Skin of body (tissue), 2 donors: ENCODE results near the gene LRCH1. TPM values are rescaled to one million over a fixed set of nuclear protein-coding genes. Genes with fewer than 3 reads are reported as not detected.

Source experiments
- DNase-seq: peaks from one replicate; lab custom pipeline; 2025; lab: John Stamatoyannopoulos, UW
- total RNA-seq: library from RNA; depleted of rRNA; stranded (reverse); fragments of >200 nt; gene quantifications from one replicate; pipeline ENCODE4 v1.2.3, GENCODE V29; 2014

The LRCH1 gene
- total RNA-seq, 1 donor from 2014 or later, result 19.5 TPM

DNA sequence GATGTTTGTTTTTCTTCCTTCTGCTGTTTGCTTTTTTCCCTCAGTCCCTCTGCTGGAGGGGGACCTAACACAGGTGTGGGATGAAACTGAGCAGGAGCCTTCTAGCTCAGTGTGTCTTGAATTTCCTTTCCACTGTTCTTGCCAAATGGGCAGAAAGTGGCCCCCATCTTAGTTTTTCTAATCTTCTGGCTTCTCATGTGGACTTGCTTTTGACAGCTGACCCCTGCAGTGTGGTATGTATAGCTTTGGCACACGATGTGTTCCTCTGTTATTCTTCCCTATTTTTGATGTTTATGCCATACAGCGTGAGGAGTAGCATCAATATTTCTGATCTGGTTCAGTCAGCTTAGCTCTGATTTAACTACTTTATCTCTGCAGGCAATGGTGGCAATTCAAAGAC lies 8.3 kb downstream of the LRCH1 start:
- no peak for DNase-seq

DNA sequence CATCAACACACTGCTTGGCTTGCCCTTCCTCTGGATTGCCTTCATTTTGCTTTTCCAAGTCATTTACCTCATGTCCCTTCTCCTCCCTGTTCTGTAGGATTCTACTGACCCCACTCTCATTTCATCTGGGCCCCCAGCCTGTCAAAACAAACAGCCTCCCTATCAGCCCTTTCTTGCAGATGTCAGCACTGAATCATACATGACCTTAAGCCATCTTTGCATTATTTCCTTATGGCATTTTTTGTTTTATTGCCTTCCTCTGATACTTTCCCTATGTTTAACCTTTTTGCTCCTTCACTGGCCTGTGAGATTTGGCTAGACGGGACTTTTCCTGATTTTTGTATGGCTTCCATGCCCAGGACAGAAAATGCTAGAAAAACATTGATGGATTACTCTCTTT lies 8.7 kb downstream of the LRCH1 start:
- DNase-seq, result no peak

DNA sequence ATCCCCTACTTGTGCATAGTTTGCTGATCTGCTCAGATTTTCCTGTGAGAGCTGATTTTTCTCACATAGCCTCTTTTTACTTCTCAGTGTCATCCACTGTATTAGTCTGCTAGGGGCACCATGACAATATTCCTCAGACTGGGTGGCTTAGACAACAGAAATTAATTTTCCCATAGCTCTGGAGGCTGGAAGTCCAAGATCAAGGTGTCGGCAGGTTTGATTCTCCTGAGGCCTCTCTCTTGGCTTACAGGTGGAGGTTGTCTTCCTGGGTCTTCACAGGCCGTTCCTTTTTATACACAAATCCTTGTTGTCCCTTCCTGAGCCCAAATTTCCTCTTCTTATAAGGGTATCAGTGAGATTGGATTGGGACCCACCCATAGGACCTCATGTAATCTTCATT lies 9.2 kb downstream of the LRCH1 start:
- no peak for DNase-seq

DNA sequence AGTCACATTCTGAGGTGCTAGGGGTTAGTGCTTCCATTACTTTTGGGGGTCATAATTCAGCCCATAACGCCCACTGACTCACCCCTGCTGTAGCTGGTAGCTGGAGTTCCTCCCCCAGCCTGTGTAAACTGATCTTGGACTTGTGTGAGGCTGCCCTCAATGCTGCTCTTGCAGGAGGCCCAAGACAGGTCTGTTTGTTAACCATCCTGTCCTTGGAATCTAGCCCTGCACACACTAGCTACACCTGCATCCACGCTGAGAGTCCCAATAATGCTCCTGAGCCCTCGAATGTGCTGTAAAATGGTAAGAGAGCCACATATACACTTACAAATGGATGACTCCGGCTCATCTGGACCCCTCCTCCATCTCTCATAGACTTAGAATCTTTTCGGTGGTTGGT lies 9.6 kb downstream of the LRCH1 start:
- no peak for DNase-seq

DNA sequence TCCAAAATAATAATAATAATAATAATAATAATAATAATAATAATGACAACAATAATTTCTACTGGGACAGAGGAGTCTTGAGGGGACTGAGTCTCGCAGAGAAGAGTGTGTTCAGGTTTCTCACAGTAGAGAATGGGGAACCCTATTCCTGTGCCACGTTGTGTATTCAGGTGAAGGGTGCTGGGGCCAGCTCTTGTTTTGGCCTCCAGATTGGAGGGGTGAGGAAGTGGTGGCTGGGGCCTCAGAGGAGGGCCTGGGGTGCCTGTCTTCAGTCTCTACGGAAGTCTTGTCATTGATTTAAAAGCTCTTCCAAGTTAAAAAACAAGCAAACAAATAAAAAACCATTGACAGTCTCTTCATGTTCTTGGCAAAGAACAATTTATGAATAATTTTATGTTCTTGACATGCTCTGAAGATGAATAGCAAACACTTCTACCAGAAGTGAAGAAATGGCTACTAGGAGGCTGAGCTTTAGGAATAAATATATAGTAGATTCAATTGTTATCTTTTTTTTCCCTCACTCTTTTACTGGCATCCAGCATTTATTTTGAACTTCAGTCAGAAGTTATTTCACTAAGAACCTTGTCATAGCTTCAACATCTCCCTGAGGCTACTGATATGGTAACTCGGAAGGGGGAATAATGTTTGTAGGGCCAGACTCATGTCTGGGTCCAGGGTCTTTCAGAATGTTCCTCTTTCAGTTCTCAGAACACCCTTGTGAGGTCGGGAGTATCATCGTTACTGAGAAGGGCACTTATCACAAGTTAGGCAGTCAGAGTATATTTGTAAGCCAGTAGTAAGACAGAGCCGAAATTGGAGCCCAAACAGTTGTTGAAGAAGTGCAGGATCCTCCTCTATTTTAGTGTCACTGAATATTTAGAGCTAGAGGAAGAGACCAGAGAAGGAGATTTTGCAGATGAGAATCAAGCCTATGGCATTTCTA lies 13.1 kb downstream of the LRCH1 start:
- DNase-seq, result no peak

DNA sequence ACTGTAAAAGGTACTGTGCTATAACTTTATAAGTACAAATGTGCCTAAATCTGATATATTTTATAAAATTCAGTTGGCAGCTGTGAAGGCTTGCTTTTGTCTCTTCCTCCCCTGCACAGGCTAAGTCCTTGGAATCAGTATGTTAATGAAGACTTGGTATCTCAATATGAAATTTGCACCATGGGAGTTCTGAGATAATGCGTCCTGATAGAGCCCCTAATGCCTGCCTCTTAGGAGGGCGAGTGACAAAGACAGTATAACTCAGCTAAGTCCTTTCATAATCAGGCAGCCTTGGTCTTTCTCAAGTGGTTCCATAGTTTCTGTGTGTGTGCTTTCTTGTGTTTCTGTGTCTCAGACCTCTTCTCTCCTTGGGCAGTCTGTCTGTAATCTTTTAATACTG lies 14.7 kb downstream of the LRCH1 start:
- no peak for DNase-seq

DNA sequence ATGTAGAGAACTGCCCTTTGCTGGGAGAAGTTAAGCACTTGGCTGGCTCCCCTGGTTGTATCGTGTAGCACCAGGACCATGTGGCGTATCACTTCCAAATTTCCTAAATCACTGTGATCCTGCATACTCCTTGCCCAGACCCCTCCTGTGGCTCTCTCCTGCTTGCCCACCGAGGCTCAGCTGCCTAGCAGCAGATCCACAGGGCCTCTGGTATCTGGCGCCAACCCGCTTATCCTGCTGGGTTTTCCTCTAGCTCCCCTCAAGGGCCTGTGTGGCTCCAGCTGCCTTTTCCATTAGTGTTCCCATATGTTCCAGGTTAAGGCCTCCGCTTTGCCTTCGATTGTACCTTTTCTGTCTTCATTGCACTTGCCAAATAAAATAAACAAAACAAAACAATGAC lies 16.5 kb downstream of the LRCH1 start:
- DNase-seq, result no peak

DNA sequence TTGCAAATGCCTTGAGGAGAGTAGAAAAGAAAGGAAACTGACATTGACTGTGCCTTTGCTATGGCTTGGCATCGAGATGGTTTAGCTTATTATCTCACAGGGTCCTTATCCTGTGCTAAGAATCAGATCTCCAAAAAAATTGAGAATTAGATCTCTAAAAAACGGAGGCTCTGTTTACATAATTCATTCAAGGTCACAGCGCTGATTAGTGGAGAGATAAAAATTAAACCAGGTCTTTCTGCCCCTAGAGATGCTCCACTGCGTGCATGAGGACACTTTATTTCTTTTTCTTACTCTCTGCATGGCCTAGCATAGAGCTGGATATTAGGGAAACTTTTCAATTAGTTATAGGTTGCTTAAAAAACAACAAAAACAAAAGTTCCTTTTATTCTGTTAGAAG lies 17.3 kb downstream of the LRCH1 start:
- no peak for DNase-seq

DNA sequence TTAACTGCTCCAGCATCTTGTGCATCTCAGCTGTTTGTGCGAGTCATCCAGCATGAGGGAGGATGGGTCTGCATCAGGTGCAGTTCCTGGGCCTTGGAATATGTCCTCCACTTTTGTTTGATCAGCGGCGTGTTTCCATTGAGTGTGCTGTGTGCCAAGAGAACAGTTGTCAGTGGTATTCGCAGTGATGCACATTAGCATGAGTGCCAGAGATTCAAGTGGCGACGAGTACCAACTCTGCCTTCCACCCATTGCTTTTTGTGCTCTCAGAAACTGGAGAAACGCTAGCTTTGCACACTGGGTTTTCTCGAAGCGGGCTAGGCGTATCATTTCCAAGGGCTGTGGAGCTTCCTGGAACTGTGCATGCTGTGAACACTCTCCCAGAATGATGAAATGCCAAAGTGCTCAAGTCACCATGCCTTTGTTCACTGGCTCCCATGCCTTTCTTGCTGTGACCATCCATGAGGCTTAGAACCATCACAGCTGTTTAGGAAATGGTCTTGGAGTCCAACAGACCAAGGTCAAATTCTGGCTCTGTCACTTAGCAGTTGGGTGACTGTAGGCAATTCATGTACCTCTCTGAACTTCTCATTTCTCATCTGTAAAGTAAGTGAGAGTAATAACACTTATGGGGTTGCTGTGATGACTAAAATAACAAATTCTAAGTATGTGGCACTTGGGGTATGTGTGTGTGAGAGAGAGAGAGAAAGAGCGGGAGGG lies 18.4 kb downstream of the LRCH1 start:
- peak; percentile 49 for DNase-seq

DNA sequence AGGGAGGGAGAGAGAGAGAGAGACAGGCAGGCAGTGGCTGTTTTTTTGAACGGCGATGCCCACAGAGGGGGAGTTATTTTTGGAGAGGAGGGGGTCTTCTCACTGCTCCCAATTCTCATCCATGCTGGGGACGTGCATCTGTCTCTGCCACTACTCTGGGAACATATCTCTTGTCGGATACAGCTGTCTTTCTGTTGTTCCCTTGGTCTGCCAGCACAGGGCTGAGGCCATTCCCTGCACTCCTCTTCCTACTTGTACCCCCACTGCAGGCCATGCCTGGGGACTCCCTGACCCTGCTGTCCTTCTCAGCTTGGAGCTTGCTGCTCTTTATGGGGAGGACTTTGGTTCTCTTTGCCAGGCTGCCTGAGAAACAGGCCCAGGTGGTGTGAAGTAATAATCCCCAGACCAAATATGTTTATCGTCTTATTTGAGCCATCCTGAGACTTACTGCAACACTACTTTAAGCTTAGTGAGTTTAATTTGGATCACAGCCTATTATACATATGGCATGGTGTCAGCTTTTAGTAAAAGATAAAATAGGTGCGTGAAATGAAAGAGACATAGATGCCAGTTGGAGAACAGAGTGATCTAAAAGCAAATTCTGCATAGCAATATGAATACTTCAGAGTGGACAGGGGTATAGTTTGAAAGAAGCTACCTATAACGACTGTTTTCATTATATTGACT lies 19.1 kb downstream of the LRCH1 start:
- DNase-seq, result no peak

DNA sequence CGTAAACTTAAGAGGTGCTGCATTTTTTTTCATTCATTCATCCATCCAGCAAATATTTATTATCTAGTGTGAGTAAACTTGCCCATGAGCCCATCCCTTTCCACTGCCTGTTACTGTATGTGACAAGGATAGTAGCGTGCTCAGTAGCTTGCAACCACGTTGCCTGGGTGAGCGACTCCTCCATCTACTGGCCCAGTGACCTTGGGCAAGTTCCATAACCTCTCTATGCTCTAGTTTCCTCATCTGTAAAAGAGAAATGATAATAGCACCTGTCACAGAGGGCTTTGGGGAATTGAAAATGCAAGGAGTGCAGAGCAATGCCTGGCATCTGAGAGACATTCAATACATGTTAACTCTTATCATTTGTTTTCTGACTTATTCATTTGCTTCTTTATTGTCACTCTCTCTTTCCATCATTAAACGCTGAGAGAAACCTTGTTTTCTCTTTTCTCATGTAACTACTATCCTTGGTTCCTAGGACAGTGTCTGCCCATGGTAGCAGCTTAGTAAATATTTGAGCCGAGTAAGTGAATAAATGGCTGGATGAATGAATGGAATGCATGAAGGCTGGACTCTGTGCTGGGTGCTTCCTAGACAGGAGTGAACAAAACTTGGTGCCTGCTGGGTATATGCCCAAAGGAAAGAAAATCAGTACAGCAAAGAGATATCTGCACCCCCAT lies 19.9 kb downstream of the LRCH1 start:
- DNase-seq, result no peak

DNA sequence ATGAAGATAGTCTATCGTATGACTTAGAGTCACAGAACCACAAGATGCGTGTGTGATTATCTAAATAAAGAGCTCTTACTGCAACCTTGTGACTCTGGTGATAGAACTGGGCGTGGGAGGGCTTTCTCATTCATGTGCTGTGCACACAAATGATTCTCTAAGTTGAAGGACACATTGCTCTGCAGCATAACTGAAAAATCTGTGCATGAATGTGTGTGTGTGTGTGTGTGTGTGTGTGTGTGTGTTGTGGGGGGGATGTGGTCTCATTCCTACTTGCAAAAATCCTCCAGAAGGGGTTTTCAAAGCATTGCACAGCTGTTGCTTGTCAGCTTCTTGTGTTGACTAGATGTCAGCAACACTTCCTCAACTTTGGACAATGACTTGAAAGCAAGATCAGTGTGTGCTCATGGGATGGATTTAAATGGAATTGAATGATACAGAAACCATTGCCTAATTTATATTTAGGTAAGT lies 22.4 kb downstream of the LRCH1 start:
- DNase-seq, result peak; percentile 84

DNA sequence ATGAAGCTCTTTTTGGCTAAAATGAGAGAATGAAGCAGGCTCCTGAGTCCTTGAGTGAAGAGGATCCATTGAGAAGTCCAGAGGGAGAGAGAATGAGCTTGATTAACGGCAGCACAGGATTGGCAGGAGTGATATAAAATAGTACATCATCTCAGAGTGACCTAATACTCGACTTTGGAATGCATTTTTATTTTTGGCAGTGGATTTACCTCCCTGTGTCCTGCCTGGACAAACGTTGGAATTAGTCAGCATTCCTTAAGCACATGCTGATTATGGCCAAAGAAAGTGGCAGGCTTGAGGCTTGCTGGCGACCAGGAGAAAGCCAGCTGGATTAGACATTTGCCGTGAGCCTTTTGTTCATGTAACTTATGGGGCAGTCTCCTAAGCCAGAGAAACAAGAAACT lies 22.9 kb downstream of the LRCH1 start:
- DNase-seq, result peak; percentile 84

DNA sequence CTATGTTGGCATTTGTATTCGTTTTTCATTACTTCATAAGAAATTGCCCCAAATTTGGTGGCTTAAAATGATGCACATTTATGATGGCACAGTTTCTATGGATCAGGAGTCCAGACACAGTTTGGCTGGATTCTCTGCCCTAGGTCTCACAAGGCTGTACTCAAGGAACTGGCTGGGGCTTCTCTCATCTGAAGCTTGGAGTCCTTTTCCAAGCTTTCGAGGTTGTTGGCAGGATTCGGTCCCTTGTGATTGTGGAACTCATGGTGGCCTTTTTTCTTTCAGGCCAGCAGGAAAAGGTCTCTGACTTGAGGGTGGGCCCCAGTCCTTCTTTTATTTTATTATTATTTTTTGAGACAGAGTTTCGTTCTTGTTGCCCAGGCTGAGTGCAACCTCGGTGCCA lies 23.8 kb downstream of the LRCH1 start:
- no peak for DNase-seq

DNA sequence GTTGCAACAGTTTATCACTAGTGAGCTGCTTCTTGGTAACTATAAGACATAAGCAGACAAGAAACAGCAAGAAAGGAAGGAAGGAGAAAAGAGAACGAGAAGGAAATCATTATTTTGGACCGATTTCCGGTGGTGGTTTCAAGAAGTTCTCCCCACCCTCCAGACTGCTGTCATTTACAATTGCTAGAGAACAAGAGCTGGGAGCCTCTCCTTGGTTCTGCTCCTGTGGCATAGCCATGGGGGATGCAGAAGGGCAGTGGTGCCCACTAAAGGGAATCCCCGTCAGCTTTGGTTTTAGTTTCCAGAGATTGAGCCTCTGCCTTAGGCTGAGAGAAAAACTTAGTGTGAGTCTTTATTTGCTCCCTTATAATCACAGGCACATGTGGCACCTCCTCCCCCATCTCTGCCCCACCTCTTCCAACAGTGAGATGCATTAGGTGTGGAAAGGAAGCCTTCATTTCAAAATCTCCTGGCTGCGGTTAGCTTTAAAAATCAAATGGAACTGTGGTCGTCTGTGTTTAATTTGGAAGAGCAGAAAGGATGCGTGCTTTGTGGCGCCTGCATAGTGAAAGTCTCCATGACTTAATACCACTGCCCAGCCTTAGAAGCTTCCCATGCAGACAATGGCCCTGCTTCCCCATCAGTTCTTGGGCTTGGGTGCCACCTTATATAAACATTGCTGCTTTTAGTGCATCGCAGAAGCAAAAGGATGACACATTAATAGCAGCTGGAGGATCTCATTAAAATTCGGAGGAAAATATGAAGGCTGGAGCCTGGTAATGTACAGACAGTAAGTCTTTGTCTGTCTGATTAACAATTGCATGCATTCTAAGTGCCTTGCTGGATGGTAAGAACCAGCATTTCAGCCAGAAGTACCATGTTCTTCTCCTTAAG lies 25.0 kb downstream of the LRCH1 start:
- peak; percentile 32 for DNase-seq

DNA sequence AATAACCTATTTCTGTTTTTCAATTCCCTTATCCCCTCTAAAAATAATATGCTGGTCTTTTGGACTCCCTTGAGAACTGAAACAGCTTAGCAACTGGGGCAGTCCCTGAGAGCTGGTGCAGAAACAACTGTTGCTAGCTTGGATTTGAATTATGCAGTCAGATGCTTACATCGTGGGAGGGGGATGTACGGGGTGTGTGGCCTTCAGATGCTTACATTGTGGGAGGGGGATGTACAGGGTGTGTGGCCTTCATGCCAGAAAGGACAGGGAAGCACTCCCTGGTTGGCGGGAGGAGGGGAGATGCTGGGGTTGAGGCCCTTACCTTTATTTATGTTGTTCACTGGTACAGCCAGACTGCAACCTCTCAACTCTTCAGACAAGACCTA lies 25.6 kb downstream of the LRCH1 start:
- DNase-seq, result no peak

DNA sequence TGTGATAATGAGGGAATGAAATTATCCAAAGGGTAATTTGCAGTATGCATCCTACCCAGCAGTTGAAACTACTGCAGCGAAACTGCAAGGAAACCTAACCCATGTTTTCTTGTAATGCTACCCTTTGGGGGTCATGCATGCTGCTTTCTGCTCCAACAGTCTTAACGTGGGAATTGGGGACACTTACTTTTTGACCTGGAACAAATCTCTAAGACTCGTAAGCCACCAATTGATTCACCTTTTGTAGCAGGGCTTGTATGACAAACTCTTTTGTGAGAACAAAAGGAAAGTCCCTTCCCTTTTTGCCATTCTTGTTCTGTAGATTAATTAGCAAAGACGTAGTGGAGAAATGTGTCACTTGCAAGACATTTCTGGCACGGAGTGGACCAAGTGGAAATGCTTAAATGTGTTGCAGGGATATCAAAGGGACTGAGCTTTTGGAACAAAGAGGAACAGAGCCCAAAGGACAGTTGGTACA lies 27.4 kb downstream of the LRCH1 start:
- DNase-seq, result peak; percentile 22

DNA sequence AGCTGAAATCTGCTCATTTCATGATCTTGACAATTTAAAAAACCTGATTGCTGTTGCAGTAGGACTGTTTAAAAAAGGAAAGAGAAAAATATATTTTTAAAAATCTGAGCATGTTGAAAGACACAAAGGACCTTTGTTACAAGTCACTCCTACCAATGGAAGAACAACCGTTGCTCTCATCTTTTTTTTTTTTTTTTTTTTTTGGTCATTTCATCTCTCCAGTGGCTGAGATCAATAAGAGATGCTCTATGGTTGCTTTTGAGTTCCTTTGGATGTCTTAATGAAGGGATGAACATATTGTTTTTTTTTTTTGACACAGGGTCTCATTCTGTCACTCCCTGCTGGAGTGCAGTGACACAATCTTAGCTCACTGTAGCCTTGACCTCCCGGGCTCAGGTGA lies 29.2 kb downstream of the LRCH1 start:
- no peak for DNase-seq

DNA sequence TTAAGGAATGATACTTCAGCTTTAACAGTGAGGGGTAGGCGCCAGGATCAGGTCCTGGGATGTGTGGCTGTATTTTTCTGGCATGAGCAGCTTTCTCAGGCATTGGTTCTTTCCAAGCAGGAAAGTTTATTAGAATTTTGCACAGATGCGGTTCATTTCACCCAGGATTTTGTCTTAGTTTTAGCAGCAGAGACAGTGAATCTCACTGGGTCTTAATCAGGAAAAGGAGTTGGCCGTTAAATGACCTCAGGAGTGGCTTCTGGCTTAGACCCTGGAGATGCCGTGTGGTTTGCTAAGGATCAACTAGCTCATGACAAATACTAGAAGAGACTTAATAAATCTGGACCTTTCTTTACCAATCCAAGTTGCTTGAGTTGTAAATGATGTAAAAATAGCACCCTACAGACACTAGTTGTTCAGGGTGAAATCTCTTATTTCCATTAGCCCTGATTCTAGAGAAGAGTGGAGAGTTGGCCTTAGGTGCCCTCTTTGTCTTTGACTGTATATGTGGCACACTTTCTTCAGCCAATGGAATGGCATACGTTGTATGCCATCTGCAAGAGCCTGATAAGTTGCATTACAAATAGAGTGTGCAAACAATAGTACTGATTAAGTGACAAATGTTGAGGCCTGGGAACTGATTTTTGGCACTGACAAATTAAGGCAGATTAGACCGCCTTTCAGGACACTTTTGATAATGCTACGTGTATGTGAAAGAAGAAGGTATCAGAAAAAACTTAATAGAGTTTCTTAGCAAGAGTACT lies 34.0 kb downstream of the LRCH1 start:
- no peak for DNase-seq
